ENCODE measurements around the gene XCL2.

DNA sequence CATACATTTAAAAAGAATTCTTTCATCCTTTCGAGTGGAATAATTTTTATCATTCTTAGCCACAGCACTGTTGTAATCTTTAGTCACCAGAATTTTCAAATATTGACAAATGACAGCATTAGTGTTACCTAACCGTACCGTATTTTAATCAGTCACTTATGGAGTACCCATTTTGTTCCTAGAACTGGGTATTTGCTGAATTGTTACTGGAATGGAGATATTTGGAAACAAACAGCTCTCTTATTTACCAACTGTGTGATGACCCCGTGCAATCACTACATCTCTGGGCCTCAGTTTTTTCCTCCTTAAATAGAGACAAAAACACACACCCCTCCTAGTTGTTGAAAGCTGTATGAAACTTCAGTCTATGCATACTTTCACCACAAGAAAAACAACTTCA, 7.9 kb upstream of the XCL2 start:
- no peak for TF ChIP-seq CTCF (conservative IDR thresholded peaks at IDR 0.05; ENCODE audit: low read length)
- no peak for TF ChIP-seq EZH2phosphoT487 (IDR thresholded peaks at IDR 0.05; ENCODE audit: borderline replicate concordance, low read depth, low read length)

Data from OCI-LY7 (cell line).